NCI-H345 treated with DMSO at 0.1 percent for 48 hours (cell line): ENCODE results near the gene PCDHGA1.
"Not testable (repeated sequence)": the region's sequence is repeated elsewhere in the genome, so short reads cannot be mapped to it uniquely, and the experiment has no call there.

Source experiments
- DNase-seq: peaks from one replicate; lab custom pipeline; 2025; ENCODE audit not compliant: unreplicated experiment; lab: John Stamatoyannopoulos, UW

PCDHGA1 gene

GRCh38 chr5:141409598-141410306 is 79.4 kb downstream of the PCDHGA1 start:
- no peak for DNase-seq

GRCh38 chr5:141411575-141411974 is 81.3 kb downstream of the PCDHGA1 start:
- DNase-seq = no peak

- DNase-seq = no peak
These were observed 82.7 kb downstream of the PCDHGA1 start, which contains the start of gene PCDHGA10 for GRCh38 chr5:141412854-141413539. PCDHGA10 (plus strand) TSS chr5:141412987; CDS start chr5:141413176, 189 bp downstream.

GRCh38 chr5:141413540-141414069 is 83.3 kb downstream of the PCDHGA1 start:
- DNase-seq = no peak

- DNase-seq = not testable (repeated sequence)
These were observed 84.4 kb downstream of the PCDHGA1 start for GRCh38 chr5:141414548-141415274.

- DNase-seq = not testable (repeated sequence)
These were observed 84.9 kb downstream of the PCDHGA1 start for GRCh38 chr5:141415275-141415618.

- not testable (repeated sequence) for DNase-seq
These were observed 87.3 kb downstream of the PCDHGA1 start, which contains the start of gene PCDHGB7 for GRCh38 chr5:141417494-141418172. PCDHGB7 (plus strand) TSS chr5:141417677; CDS start chr5:141417860, 183 bp downstream.

GRCh38 chr5:141419074-141419880 is 89.0 kb downstream of the PCDHGA1 start:
- no peak for DNase-seq

- no peak for DNase-seq
These were observed 90.7 kb downstream of the PCDHGA1 start, which contains the start of gene PCDHGA11 for GRCh38 chr5:141420855-141421488. PCDHGA11 (plus strand) TSS chr5:141421051; CDS start chr5:141421228, 177 bp downstream.

GRCh38 chr5:141421489-141421855 is 91.2 kb downstream of the PCDHGA1 start:
- DNase-seq = no peak

GRCh38 chr5:141422742-141423291 is 92.5 kb downstream of the PCDHGA1 start:
- DNase-seq = no peak

GRCh38 chr5:141427783-141428426 is 97.6 kb downstream of the PCDHGA1 start:
- no peak for DNase-seq

- no peak for DNase-seq
These were observed 100.2 kb downstream of the PCDHGA1 start, which contains the start of gene PCDHGA12 for GRCh38 chr5:141430332-141431113. PCDHGA12 (plus strand) TSS chr5:141430507; CDS start chr5:141430760, 253 bp downstream.

- DNase-seq = no peak
These were observed 101.0 kb downstream of the PCDHGA1 start for GRCh38 chr5:141431286-141431685.

GRCh38 chr5:141432308-141432707 is 102.0 kb downstream of the PCDHGA1 start:
- not testable (repeated sequence) for DNase-seq

- DNase-seq = not testable (repeated sequence)
These were observed 102.4 kb downstream of the PCDHGA1 start for GRCh38 chr5:141432726-141433125.

GRCh38 chr5:141434006-141434405 is 103.7 kb downstream of the PCDHGA1 start:
- DNase-seq = no peak

- DNase-seq = no peak
These were observed 106.9 kb downstream of the PCDHGA1 start for GRCh38 chr5:141437221-141437620.
